ENCODE measurements around the gene OR6K3.

Gene OR6K3, protein sequence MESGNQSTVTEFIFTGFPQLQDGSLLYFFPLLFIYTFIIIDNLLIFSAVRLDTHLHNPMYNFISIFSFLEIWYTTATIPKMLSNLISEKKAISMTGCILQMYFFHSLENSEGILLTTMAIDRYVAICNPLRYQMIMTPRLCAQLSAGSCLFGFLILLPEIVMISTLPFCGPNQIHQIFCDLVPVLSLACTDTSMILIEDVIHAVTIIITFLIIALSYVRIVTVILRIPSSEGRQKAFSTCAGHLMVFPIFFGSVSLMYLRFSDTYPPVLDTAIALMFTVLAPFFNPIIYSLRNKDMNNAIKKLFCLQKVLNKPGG

DNA sequence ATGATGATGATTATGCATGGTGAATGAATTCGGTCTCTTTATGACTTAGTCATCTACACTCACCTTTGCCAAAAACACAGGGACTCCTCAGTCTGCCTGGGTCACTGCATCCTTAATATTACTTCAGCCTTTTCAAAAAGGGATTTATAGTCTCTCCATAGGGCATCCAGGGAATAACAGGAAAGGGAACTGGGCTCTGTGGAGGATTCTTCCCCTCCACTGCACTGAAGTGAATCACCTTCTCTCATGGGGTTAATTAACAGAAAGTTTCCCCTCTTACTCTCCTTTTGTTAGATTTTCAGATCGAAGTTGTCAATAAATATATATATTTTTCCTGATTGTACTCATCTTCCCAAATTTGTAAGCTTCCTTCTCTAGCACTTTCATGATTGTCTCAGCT is at the start of gene OR6K3:
Gene OR6K3, minus strand, starts transcription at position 101 of the 400 bp plus-strand sequence. CDS start 2,605 bp downstream, outside the sequence.
- DNase-seq (ENCODE audit: low spot score): no peak

DNA sequence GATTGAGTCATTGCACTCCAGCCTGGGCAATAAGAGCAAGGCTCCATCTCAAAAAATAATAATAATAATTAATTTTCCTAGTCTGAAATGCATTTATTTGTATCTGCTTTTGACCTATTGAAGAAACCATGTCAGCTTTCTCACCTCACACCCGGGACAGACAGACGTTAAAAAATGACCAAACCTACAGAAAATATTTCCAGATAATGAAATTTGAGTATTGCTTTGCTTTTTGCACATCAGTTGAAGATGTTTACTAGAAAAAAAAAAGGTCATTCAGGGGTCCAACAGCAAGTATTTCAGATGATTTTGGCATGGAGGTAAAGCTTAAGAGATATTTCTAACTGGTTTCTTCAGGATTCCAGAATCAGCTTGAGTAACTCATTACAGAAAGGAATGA is 33.9 kb upstream of the OR6K3 start, which contains the start of gene OR6K6:
Gene OR6K6, plus strand, starts transcription at position 301 of the 400 bp plus-strand sequence. CDS start 168 bp downstream, outside the sequence.
- no peak for DNase-seq (ENCODE audit: low spot score)

DNA sequence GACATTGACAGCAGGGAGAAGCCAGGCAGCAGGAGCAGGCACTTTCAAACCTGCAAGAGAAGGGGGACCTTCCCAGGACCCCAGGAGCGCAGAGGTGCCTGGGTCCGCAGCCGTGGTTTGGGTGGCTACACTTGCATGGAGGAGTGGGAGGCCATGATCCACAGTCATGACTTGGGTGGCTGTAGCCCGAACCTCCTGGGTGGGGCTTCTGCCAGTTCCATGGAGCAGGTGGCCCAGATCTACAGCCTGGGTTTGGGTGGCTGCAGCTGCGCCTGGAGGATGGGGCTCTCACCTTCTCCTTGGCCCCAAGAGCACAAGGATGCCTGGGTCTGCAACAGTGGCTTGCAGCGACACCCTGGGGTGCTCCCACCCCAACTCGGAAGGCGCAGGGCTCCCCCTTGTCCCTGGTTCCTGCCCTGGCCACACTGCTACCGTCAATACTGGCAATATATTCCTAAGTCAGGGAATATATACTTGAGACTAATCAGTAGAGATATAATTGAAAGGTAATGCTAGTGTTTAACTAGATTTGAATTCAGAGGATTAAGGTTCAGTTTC is 31.7 kb upstream of the OR6K3 start:
- no peak for DNase-seq (ENCODE audit: low spot score)

DNA sequence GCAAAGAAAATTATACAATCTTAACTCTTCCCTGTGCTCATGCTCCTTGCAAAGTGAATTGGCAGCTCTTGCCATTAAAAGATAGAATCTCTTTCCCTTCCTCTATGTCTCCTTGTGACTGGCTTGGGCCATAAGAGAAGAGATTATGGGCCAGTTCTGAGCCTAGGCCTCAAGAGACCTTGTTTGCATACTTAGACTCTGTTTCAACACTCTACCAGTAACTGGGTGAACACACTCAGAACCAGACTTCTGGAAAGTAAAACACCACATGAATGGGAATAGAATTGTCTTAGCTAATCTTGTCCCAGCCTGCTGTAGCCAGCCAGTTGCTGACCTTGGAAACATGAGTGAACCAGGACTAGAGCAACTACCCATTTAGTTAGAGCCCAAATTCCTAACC is 15.3 kb upstream of the OR6K3 start:
- DNase-seq (ENCODE audit: low spot score): no peak

DNA sequence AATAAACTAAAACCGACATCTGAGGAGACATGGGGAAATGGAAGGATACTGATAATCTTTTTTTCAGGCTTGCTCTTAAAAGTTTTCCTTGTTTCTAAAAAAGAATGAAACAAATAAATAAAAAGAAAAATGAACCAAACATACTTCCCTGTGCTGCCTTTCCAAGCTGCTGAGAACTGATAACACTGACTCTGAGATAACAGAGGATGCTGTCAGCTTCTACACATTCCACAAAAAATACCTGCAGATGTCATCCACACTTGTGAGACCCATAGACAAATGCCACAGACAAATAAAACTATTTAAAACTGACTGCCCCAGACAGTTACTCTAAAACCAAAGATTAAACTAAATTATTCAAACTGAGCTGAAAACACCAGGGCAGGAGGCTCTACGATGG is 12.0 kb upstream of the OR6K3 start:
- peak; percentile 46 for DNase-seq (ENCODE audit: low spot score)

DNA sequence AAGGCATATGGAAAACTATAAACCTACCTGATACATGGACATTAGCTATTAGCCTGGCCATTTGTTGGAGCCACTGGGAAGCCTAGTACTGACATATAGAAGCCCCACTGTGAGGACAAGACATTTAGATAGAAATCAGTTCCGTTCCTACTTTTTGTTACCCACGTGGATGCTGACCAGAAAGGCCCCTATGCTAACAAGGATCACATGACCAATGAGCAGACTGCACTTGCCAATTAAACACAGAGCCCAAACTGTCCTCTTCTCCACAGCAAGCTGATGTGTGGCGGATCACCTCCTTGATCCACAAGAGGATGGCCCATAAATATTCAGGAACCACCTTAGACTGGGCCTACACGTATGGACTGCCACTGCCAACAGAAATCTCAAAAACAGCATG is 11.2 kb upstream of the OR6K3 start:
- no peak for DNase-seq (ENCODE audit: low spot score)

DNA sequence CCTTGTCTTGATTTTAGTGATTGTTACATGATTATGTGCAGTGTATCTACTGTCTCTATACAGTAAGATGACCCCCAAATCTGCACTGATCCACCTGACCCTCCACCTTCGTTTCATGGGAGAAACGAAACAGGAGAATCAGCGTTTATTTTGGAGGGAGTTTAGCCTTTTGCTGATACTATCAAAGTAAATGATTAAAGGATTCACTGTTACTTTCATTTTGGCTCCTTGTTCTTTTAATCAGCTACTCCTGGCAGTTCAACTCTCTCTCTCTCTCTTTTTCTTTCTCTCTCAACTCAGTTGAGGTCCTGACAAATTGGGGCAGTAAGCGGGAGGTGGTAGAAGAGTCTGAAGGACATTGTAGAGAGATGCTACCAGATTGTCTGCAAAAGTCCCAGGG is 9.9 kb upstream of the OR6K3 start:
- DNase-seq (ENCODE audit: low spot score): no peak

DNA sequence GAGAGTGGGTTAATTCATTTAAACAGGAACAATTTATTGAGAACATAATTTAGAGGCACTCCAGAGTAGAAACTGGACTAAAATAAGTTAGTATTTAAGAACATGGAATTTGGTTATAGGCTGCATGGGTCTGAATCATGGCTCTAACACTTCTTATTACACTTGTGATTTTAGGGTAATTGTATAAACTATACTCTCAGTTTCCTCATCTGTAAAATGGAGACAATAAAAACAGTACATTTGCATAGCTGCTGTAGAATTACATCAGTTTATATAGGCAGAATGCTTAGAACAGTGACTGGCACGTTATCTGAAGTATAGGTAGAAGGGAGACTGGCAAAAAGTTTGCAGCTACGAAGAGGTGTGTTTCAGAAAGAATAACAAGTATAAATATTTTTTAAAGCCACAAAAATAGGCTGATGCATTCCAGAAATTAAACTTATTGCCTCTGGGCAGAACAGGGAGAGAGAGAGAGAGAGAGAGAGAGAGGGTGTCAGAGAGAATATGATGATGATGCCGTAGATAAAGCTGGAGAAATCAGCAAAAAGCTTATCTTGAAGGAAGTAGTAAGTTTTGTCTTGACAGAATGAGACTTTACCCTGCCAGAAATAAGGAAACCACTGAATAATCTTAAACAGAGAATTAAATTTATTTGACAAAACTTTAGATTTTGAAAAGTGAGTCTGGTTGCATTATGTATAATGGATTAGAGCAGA is 8.1 kb upstream of the OR6K3 start:
- DNase-seq (ENCODE audit: low spot score): no peak

DNA sequence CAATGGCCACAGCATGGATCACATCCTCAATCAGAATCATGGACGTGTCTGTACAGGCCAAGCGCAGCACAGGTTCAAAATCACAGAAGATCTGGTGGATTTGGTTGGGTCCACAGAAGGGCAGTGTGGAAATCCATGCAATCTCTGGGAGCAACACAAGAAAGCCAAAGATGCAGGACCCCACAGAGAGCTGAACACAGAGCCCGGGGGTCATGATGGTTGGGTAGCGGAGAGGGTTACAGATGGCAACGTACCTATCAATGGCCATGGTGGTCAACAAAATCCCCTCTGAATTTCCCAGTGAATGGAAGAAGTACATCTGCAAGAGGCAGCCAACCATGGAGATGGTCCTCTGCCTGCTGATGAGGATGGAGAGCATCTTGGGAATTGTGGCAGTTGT is 3.9 kb upstream of the OR6K3 start:
- no peak for DNase-seq (ENCODE audit: low spot score)

DNA sequence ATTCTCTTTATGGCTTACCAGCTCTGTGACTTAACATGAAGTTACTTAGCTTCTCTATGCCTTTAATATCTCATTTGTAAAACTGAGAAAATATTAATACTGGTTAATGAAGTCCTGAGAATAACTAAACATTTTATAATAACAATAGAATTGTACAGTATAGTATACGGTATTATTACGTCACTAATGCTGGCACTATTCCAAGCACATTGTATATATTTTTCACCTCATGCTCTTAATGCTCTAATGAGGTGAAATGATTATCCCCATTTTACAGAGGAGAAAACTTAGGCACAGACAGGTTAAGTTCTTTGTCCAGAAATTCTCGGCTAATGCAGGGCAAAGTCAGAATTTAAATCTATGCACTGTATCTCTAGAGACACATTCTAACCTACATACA is 856 bp downstream of the OR6K3 start:
- DNase-seq (ENCODE audit: low spot score): no peak

DNA sequence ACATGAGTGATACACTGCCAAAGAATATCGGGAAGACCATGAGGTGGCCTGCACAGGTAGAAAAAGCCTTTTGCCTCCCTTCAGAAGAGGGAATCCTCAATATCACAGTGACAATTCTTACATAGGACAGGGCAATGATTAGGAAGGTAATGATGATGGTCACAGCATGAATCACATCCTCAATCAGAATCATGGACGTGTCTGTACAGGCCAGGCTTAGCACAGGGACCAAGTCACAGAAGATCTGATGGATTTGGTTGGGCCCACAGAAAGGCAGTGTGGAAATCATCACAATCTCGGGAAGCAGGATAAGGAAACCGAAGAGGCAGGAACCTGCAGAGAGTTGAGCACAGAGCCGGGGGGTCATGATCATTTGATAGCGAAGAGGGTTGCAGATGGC is 3.2 kb downstream of the OR6K3 start:
- no peak for DNase-seq (ENCODE audit: low spot score)

DNA sequence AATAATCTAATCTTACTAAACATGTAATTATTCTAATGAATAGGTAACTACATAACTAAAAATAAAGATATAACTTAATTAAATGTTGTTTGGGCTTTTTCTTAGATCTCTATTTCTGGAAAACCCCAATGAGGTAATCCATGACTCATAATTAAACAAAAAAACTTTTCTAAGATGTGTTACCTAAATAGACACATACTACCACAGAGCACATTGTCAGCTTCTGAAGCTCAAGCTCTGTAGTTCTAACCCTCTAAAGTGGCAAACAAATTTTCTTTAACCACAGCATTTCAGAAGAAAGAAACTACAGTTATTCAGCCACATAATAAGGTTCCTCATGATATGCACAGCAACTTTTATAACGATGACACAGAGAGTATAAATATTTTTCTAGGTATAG is 4.2 kb downstream of the OR6K3 start:
- DNase-seq (ENCODE audit: low spot score): no peak

DNA sequence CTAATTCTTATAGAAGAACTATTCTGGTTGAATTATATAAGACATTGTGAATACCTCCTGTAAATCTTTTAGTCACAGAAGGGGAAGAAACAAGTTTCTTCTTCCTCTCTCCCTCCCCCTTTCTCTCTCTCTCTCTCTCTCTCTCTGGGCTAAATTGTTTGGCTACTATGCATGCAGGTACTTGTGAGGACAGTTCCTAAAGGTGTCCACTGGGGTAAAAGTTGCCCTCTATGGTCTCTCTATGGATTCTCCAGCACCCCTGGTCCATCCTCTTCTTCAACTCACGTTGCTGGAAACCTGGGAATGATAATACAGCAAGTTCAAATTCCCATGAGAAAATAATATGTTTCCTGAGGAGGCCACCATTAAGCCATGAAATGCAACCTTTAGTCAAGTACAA is 5.8 kb downstream of the OR6K3 start:
- no peak for DNase-seq (ENCODE audit: low spot score)

DNA sequence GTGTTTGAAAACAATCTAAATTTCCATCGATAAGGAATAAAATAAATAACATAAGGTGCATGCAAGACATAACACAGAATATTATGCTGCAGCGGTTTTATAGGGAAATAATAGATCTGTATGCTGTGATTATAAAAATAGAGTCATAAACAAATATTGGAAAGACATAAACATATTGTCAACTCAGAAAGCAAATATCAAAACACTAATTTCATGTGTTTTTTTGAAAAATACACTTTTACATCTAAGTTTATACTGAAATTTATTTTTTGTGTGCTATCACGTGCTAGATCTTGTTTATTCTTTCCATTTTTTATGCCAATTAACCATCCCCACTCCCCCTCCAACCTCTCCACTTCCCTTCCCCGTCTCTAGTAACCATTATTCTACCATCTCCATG is 9.4 kb downstream of the OR6K3 start:
- DNase-seq (ENCODE audit: low spot score): no peak

DNA sequence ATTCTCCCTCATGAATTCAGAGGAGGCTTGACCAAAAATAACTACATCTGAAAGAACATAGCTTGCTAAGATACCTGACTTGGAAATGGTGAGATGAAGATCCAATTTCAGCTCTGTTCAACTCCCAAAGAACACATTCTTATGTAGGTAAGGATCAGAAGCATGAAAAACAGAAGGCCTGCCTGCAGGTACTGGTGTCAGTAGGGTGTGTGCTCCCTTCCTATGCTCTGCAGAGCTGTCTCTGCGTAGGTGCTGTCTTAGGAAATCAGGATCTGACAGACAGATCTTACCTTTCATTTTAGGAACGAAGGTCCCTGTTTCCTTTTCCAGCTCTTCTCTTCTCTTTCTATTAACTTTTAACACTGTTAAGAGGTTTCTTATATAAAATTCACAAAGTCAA is 14.4 kb downstream of the OR6K3 start:
- no peak for DNase-seq (ENCODE audit: low spot score)

DNA sequence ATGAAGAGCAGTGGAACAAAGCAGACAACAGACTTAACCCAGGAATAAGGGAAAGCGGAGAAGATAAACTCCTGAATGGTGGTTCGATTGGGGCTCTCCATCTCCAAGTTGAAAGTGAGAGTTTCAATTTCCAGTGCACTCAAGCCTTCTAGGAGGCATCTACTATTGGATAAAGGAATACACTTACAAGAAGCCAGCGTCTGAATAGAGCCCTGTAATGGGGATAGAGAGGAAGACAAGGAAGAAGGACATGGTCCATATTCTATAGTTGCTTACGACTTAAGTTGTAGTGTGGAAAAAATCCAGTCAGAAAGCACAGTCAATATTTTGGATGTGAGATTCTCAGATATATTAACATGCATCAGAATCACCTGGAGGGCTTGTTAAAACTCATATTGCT is 20.0 kb downstream of the OR6K3 start, which contains the start of gene OR6K2:
Gene OR6K2, minus strand, starts transcription at position 101 of the 400 bp plus-strand sequence. Its CDS starts 0 bp downstream, at position 101.
- no peak for DNase-seq (ENCODE audit: low spot score)

DNA sequence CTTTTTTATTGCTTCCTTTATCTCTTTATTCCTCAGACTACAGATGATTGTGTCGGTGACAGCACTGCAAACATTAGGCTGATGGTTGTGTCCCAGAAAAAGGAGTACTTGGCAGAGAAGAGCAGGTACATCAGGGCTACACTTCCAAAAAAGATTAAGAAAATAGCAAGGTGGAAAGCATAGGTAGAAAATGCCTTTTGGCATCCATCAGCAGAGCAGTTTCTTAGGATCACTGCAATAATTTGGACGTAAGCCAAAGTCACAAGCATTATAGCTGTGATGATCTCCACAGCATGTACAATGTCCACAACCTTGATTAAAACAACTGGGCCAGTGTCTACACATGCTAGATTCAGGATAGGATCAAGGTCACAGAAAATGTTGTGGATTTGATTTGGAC is 25.9 kb downstream of the OR6K3 start:
- peak; percentile 54 for DNase-seq (ENCODE audit: low spot score)

DNA sequence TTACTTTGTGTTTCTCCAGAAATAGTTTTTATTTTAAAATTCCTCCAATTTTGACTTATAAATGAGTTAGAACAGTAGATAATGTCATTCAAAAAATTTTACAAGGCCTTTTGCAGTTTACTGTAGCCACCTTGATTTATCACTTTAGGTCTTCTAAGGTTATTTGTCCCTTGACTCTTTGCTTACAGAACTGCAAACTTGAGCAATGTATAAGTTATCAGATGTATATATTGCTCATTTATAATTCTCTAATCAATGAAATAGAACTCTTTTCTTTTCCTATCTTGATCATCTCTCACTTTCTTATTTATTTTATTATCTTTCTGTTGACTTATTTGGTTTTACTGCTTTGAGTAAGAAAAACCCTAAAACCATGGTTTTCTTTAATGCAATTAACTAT is 28.2 kb downstream of the OR6K3 start:
- DNase-seq (ENCODE audit: low spot score): peak; percentile 59

DNA sequence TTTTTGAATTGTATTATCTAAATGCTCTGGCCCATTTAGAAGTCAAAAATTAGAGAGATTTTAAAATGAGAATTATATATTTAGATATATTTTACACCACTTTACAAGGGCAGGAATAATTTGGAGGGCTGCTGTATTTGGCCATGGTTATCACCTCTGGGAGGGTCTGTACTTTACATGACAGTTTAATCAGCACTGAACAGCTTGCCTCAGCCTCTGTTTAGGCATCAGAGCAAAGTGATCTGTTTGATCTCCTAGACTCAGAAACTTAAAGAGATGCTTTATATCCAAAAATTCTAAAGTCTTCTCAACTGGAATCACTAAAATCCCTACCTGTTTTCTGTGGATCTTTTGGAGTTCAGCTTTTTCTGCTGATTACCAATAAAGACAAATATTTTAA is 28.6 kb downstream of the OR6K3 start:
- DNase-seq (ENCODE audit: low spot score): peak; percentile 79

DNA sequence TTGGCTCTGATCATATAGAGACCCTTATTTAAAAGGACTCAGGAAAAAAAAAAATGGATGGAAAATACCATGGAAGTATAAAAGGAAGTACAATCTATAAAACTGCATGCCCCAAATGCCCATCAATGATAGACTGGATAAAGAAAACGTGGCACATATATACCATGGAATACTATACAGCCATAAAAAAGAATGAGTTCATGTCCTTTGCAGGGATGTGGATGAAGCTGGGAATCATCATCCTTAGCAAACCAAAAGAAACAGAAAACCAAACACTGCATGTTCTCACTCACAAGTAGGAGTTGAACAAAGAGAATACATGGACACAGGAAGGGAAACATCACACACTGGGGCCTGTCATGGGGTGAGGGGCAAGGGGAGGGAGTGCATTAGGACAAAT is 29.4 kb downstream of the OR6K3 start:
- peak; percentile 22 for DNase-seq (ENCODE audit: low spot score)

DNA sequence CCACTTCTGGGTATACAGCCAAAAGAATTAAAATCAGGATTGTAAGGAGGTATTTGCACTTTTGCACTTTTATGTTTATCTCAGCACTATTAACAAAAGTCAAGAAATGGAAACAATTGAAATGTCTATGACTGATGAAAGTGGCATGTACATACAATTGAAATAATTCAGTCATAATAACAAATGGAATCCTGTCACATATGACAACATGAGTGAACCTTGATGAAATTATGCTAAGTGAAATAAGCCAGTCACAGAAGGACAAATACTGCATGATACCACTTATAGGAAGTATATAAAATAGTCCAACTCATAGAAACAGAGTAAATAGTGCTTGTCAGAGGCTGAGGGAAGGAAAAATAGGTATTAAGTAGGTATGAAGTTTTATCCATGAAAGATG is 30.6 kb downstream of the OR6K3 start:
- DNase-seq (ENCODE audit: low spot score): peak; percentile 52

DNA sequence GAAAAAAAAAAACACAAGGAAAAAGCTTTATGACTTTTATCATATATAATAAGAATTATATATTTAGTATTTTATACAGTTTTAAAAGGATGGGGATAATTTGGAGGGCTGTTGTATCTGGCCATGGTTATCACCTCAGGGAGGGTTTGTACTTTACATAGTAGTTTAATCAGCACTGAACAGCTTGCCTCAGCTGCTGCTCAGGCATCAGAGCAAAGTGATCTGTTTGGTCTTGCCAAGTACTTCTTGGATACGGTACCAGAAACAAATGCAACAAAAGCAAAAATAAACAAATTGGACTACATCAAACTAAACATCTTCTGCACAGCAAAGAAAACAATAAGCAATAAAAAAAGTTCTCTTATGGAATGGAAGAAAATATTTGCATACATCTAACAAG is 31.4 kb downstream of the OR6K3 start:
- peak; percentile 83 for DNase-seq (ENCODE audit: low spot score)

DNA sequence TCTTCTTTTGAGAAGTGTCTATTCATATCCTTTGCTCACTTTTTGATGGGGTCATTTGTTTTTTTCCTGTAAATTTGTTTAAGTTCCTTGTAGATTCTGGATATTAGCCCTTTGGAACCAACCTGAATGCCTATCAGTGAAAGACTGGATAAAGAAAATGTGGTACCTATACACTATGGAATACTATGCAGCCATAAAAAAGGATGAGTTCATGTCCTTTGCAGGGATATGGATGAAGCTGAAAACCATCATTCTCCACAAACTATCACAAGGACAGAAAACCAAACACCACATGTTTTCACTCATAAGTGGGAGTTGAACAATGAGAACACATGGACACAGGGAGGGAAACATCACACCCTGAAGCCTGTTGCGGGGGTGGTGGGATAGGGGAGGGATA is 32.2 kb downstream of the OR6K3 start:
- peak; percentile 21 for DNase-seq (ENCODE audit: low spot score)

Data from hematopoietic multipotent progenitor cell treated with erythropoietin and hydrocortisone succinate and interleukin-3 and kit ligand, for 17 days (in vitro differentiated cells).